Psoas muscle (tissue), 8 donors: ENCODE data around the gene AHSA1. TPM values are rescaled to one million over a fixed set of nuclear protein-coding genes. Genes with fewer than 3 reads are reported as not detected.

Experiments
- ATAC-seq, 4 donors: fragments of 200-7000 bp; cut with Tn5 transposase; one replicate each; pipeline ENCODE4 v1.9.1; 2020; ENCODE audit warnings: moderate library complexity in 3 of 4, mild to moderate bottlenecking in 2 of 4
- DNase-seq, 2 donors: peaks; one replicate each; pipeline ENCODE4 v3.0.0-alpha.2; 2020
- H3K27ac ChIP-seq: fragments of 200-600 bp; one replicate; pipeline ENCODE4 v1.8.0; 2022
- H3K27me3 ChIP-seq, 3 donors: fragments of 200-600 bp in 1 of 3; one replicate each; pipeline versions ENCODE4 v1.6.1 to v1.8.0; 2013 to 2022; ENCODE audit warnings: low read length in 2 of 3, mild to moderate bottlenecking in 2 of 3, moderate library complexity in 1 of 3; ENCODE audit not compliant: insufficient read depth in 3 of 3
- H3K36me3 ChIP-seq, 2 donors: fragments of 200-600 bp in 1 of 2; one replicate each; pipeline versions ENCODE4 v1.6.1 to v1.8.0; 2013 to 2022; ENCODE audit warnings: low read depth in 1 of 2, mild to moderate bottlenecking in 1 of 2, moderate library complexity in 1 of 2; ENCODE audit not compliant: insufficient read depth in 1 of 2
- H3K4me1 ChIP-seq: fragments of 200-600 bp; one replicate; pipeline ENCODE4 v1.8.0; 2022
- H3K4me3 ChIP-seq: fragments of 200-600 bp; one replicate; pipeline ENCODE4 v1.8.0; 2022; ENCODE audit warnings: mild to moderate bottlenecking
- H3K9me3 ChIP-seq: fragments of 200-600 bp; one replicate; pipeline ENCODE4 v1.8.0; 2022
- WGBS, 3 donors: extraction: QIAGEN DNeasy Blood & Tissue Kit; methylation state at CpG; one replicate each; pipeline versions ENCODE4 v1.1.6 to v1.1.7; 2013; 5-methylcytosine and 5-hydroxymethylcytosine counted together
- intact Hi-C, 2 donors: fragments of 100-400 bp; cut with DNase I; formaldehyde crosslinking; loops; one replicate each; pipeline versions ENCODE4 v1.11.0 to v1.14.2; 2022
- polyA plus RNA-seq, 3 donors: library from polyadenylated mRNA; stranded (reverse); fragments of 200-250 nt; gene quantifications; one replicate each; pipeline ENCODE4 v1.2.3, GENCODE V29; 2013
- total RNA-seq, 4 donors: library from RNA; stranded (reverse); fragmentation: NEBNext Ultra II Directional in 2 of 4; extraction: Animal tissue kit (Norgen Biotek cat#: 25700) in 2 of 4; gene quantifications; one replicate each; pipeline versions ENCODE4 v1.2.1 to v1.2.4, GENCODE V29; 2021 to 2023
- TF ChIP-seq, protein P1 (sequence below): fragments of 200-600 bp; IDR thresholded peaks from one replicate; pipeline ENCODE4 v1.8.0; 2022; ENCODE audit warnings: antibody characterized with exemption
- donor health status: healthy with polysubstance abuse.
- donor health status: DM: no; HTN: no; CAD: no; lungs with moderate emphysema.
- donor health status: Bipolar disorder and iron deficiency.
- donor health status: healthy.
- donor health status: DM: yes; HTN: yes; CAD: no.
- donor health status: DM: no; HTN: no; CAD: no.
- donor health status: DM: no; HTN: no; CAD: no.
- donor health status: DM: yes; HTN: yes; CAD: no.

The AHSA1 gene
- total and polyA plus RNA-seq, 7 donors, result 180 to 271 (median 206) TPM

DNA sequence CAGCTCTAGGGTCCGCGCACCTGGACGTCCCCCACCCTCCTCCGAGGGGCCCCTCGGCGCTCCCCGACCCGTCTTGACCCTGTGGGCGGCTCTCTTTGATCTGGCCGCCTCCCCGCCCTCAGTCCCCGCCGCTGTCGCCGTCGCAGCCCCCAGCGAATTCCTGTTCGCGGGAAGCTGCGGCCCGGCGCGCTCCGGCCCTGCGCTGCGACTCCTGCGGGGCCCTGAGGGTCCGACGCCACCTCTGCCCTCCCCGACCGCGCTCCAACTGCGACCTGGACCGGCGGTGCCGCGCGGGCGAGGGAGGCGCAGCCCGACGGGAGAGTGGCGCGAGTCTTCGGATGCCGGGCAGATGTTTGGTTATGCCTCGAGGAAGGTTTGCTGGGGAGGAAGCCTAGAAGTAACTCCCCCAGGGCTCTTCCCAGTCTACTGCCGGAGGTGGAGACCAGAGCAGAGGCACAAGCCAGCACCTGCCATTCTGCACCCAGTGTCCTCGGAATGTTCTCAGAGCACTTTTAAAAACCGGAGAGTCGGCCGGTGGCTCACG is 41.2 kb downstream of the AHSA1 start:
- WGBS, 3 donors, result 2 to 3% (median 2%) methylated on average over 33 to 53 of the region's 53 CpGs
- TF ChIP-seq, protein P1, sequence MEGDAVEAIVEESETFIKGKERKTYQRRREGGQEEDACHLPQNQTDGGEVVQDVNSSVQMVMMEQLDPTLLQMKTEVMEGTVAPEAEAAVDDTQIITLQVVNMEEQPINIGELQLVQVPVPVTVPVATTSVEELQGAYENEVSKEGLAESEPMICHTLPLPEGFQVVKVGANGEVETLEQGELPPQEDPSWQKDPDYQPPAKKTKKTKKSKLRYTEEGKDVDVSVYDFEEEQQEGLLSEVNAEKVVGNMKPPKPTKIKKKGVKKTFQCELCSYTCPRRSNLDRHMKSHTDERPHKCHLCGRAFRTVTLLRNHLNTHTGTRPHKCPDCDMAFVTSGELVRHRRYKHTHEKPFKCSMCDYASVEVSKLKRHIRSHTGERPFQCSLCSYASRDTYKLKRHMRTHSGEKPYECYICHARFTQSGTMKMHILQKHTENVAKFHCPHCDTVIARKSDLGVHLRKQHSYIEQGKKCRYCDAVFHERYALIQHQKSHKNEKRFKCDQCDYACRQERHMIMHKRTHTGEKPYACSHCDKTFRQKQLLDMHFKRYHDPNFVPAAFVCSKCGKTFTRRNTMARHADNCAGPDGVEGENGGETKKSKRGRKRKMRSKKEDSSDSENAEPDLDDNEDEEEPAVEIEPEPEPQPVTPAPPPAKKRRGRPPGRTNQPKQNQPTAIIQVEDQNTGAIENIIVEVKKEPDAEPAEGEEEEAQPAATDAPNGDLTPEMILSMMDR, result no peak
- DNase-seq (no peak), ATAC-seq (no peak)
- Histone ChIP-seq H3K9me3 (peaks cover 7% of the 10 kb centered on the region), H3K36me3 (no peaks in the 10 kb centered on the region), H3K27ac (no peak overlapping the region), H3K4me1 (peaks cover 5% of the 10 kb centered on the region), H3K27me3 (peaks cover 0 to 54% (median 19%) of the 10 kb centered on the region in 3 donors), H3K4me3 (peak overlapping the region; percentile 62)
- intact Hi-C loops, result no loop called here

DNA sequence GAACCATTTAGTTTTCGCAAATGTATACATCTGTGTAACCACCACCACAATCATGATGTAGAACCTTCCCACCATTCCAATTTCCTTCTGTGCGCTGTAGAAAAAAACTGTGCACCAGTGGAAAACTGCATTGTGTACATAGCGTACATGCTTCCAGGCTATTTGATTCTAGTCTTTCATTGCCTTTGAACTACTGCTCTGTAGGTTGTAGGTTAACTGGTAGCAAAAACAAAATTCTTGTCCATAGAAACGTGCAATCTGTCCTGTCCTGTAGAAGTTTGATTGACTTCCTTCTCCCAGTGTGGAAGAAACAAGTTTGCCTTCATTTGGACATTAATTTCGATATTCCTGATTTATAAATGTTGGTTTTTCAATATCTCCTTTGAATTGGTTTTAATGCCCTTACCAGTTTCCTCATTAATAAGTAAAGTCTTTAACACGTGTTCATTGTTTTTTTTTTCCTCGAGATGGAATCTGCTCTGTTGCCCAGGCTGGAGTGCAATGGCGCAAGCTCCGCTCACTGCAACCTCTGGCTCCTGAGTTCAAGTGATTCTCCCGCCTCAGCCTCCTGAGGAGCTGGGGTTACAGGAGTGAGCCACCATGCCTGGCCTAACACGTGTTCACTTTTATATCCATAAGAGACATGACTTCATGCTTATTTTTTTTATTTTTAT is 44.4 kb downstream of the AHSA1 start:
- no peak for DNase-seq
- WGBS, 3 donors, result 72 to 79% (median 74%) methylated on average over 11 of the region's 11 CpGs
- Histone ChIP-seq H3K27me3 (peaks cover 0 to 39% (median 19%) of the 10 kb centered on the region in 3 donors), H3K9me3 (peaks cover 7% of the 10 kb centered on the region), H3K27ac (no peak overlapping the region), H3K36me3 (no peaks in the 10 kb centered on the region), H3K4me3 (no peak overlapping the region), H3K4me1 (peaks cover 5% of the 10 kb centered on the region)
- TF ChIP-seq, protein P1, result no peak
- intact Hi-C loops, result no loop called here
- ATAC-seq, result no peak

DNA sequence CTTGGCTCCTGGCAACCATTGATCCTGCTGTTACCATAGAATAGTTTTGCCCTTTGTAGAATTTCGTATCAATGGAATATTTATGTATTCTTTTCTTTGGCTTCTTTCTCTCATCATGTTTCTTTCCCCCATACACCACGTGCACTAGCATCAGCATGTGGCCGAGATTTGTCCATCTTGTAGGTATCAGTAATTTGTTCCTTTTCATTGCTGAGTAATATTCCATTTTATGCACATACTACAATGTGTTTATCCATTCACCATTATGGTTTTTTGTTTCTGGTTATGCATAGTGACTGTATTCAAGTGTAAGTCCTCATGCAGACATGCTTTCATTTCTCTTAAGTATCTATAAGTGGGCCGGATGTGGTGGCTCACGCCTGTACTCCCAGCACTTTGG is 45.2 kb downstream of the AHSA1 start:
- ATAC-seq (no peak), DNase-seq (no peak)
- intact Hi-C loops, result no loop called here
- H3K27me3 ChIP-seq, result peaks cover 0 to 32% (median 15%) of the 10 kb centered on the region in 3 donors
- peaks cover 2% of the 10 kb centered on the region for H3K4me1 ChIP-seq
- TF ChIP-seq, protein P1, result no peak
- peaks cover 0 to 3% of the 10 kb centered on the region in 2 donors for H3K36me3 ChIP-seq
- H3K27ac ChIP-seq, result no peak overlapping the region
- peaks cover 7% of the 10 kb centered on the region for H3K9me3 ChIP-seq
- 96 to 97% (median 97%) methylated on average over 5 of the region's 5 CpGs for WGBS, 3 donors
- H3K4me3 ChIP-seq, result no peak overlapping the region

DNA sequence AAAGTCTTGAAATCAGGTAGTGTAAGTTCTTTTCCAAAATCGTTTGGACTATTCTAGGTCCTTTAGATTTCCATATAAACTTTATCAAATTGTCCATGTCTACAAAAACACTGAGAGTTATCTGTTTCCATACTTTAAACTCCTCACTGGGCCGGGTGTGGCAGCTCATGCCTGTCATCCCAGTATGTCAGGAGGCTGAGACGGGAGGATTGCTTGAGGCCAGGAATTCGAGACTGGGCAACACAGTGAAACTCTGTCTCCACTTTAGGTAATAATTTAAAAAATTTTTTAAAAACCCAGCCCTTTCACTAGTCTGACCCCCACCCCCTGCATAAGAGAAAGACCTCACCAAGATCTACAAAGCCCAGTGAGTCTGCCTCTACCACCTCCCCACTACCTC is 47.1 kb downstream of the AHSA1 start:
- Histone ChIP-seq H3K4me1 (no peaks in the 10 kb centered on the region), H3K27me3 (peaks cover 0 to 13% (median 0%) of the 10 kb centered on the region in 3 donors), H3K27ac (no peak overlapping the region), H3K4me3 (no peak overlapping the region), H3K9me3 (peaks cover 7% of the 10 kb centered on the region), H3K36me3 (peaks cover 0 to 3% of the 10 kb centered on the region in 2 donors)
- WGBS, 3 donors, result 70 to 83% (median 71%) methylated on average over 4 of the region's 4 CpGs
- DNase-seq, result no peak
- ATAC-seq, result no peak
- intact Hi-C loops, result no loop called here
- TF ChIP-seq, protein P1, result no peak
